Upper lobe of left lung (tissue), 4 donors: Measurements from ENCODE around the gene TSC22D4.
"Not testable (repeated sequence)": the region's sequence is repeated elsewhere in the genome, so short reads cannot be mapped to it uniquely, and the experiment has no call there.

Experiments used
- EP300 ChIP-seq, 4 donors: sonication (generic); formaldehyde crosslinking; IDR thresholded peaks; one replicate each; pipeline ENCODE4 v1.5.1; 2017; ENCODE audit warnings: antibody characterized with exemption in 4 of 4, control low read depth in 2 of 4
- POLR2A ChIP-seq, 4 donors: fragments of 450-650 bp; IDR thresholded peaks; one replicate each; pipeline ENCODE4 v1.5.1; 2016 to 2017; ENCODE audit warnings: antibody characterized with exemption in 4 of 4, mild to moderate bottlenecking in 2 of 4
- POLR2AphosphoS5 ChIP-seq, 2 donors: sonication (generic); formaldehyde crosslinking; IDR thresholded peaks; one replicate each; pipeline ENCODE4 v1.5.1; 2017; ENCODE audit warnings: antibody characterized with exemption in 2 of 2
- TF ChIP-seq, protein P1 (sequence below), 6 experiments: fragments of 450-650 bp in 4 of 6; fragments of 200-600 bp in 2 of 6; sonication (generic) in 2 of 6; IDR thresholded peaks; one replicate each; pipeline ENCODE4 v1.5.1; 2016 to 2019; ENCODE audit warnings: antibody characterized with exemption in 6 of 6

DNA sequence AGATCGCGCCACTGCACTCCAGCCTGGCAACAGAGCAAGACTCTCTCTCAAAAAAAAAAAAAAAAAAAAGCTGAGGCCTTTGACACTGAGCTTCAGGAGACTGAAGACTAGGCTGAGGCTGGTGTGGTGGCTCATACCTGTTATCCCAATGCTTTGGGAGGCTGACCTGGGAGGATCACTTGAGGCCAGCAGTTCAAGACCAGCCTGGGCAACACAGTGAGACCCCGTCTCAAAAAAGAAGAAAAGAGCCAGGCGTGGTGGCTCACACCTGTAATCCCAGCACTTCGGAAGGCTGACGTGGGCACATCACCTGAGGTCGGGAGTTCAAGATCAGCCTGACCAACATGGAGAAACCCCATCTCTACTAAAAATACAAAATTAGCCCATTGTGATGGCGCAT lies 31.7 kb downstream of the TSC22D4 start:
- TF ChIP-seq POLR2AphosphoS5, EP300, POLR2A (IDR thresholded peaks at IDR 0.05): not testable (repeated sequence)
- TF ChIP-seq, protein P1, sequence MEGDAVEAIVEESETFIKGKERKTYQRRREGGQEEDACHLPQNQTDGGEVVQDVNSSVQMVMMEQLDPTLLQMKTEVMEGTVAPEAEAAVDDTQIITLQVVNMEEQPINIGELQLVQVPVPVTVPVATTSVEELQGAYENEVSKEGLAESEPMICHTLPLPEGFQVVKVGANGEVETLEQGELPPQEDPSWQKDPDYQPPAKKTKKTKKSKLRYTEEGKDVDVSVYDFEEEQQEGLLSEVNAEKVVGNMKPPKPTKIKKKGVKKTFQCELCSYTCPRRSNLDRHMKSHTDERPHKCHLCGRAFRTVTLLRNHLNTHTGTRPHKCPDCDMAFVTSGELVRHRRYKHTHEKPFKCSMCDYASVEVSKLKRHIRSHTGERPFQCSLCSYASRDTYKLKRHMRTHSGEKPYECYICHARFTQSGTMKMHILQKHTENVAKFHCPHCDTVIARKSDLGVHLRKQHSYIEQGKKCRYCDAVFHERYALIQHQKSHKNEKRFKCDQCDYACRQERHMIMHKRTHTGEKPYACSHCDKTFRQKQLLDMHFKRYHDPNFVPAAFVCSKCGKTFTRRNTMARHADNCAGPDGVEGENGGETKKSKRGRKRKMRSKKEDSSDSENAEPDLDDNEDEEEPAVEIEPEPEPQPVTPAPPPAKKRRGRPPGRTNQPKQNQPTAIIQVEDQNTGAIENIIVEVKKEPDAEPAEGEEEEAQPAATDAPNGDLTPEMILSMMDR (IDR thresholded peaks at IDR 0.05) = not testable (repeated sequence)
